Bronchial epithelial cell (primary cell): ENCODE data around the gene DNM3. TPM values are rescaled to one million over a fixed set of nuclear protein-coding genes. Genes with fewer than 3 reads are reported as not detected.

Experiments
- DNase-seq: peaks from one replicate; pipeline ENCODE4 v3.0.0-alpha.2; 2010; ENCODE audit warnings: low read depth
- FAIRE-seq: peaks from 2 replicates; lab custom pipeline; 2011; peaks lifted over from hg19 to GRCh38; lab: Jason Lieb, UNC
- H3K27me3 ChIP-seq: 2 replicates; pipeline ENCODE4 v1.5.1; 2011; ENCODE audit warnings: low read length; ENCODE audit not compliant: control insufficient read depth, insufficient read depth
- H3K36me3 ChIP-seq: 2 replicates; pipeline ENCODE4 v1.5.1; 2011; ENCODE audit warnings: low read length; ENCODE audit not compliant: control insufficient read depth, insufficient read depth
- H3K4me3 ChIP-seq: 2 replicates; pipeline ENCODE4 v1.5.1; 2011; ENCODE audit warnings: mild to moderate bottlenecking, low read depth, low read length, control low read depth
- total RNA-seq: library from RNA; depleted of rRNA; stranded (reverse); fragments of >200 nt; gene quantifications from 2 replicates; pipeline ENCODE4 v1.2.1, GENCODE V29; 2014
- TF ChIP-seq, protein P1 (sequence below): IDR thresholded peaks from 2 replicates; pipeline ENCODE4 v1.5.1; 2011; ENCODE audit warnings: mild to moderate bottlenecking, moderate library complexity, low read length, control low read depth, inconsistent platforms; ENCODE audit not compliant: insufficient read depth, severe bottlenecking

The DNM3 gene
- total RNA-seq, 1 donor from 2014 or later: 1.3 TPM

DNA sequence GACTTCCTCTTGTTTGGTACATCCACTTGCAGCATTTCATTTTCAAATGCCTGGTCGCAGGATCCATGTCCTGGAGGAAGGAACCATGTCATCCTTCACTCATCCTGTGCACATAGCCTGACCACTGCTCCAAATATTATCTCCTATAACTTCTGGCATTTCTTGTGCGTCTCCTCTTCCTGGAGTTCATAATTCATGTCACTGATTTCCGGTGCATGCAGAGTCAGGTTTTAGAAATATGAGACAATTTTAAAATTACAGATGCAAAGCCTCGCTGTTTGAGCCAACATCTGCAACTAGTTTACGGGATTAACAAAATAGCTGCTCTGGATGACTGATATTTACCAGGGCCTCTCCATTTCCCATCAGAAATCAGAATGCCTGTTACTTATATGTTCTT is 268.1 kb downstream of the DNM3 start:
- FAIRE-seq: no peak

DNA sequence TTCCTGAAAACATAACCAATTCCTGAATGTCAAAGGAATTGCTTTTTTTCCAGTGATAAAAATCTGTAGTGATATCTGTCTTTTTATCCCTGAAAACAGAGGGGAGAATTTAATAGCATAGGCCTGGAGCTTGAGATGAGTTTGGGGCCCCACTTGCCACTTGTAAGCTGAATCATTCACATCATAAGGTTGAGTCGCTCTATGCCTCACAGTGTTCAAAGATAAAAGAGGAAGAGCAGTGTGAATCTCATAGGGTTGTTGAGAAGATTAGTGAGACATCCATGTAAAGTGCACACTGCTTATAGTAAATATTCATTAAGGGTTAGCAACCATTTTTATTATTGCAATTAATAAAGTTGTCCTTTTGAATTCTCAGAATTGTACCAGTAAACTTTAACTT is 271.3 kb downstream of the DNM3 start:
- H3K36me3 ChIP-seq: no peaks in the 10 kb centered on the region
- no peaks in the 10 kb centered on the region for H3K27me3 ChIP-seq
- TF ChIP-seq, protein P1, sequence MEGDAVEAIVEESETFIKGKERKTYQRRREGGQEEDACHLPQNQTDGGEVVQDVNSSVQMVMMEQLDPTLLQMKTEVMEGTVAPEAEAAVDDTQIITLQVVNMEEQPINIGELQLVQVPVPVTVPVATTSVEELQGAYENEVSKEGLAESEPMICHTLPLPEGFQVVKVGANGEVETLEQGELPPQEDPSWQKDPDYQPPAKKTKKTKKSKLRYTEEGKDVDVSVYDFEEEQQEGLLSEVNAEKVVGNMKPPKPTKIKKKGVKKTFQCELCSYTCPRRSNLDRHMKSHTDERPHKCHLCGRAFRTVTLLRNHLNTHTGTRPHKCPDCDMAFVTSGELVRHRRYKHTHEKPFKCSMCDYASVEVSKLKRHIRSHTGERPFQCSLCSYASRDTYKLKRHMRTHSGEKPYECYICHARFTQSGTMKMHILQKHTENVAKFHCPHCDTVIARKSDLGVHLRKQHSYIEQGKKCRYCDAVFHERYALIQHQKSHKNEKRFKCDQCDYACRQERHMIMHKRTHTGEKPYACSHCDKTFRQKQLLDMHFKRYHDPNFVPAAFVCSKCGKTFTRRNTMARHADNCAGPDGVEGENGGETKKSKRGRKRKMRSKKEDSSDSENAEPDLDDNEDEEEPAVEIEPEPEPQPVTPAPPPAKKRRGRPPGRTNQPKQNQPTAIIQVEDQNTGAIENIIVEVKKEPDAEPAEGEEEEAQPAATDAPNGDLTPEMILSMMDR: no peak
- H3K4me3 ChIP-seq: no peak overlapping the region
- no peak for FAIRE-seq
- peak; percentile 17 for DNase-seq

More for the DNA sequence above, 268.1 kb downstream of the DNM3 start:
- H3K36me3 ChIP-seq: no peaks in the 10 kb centered on the region
- H3K4me3 ChIP-seq: no peak overlapping the region
- H3K27me3 ChIP-seq: no peaks in the 10 kb centered on the region
- TF ChIP-seq, protein P1: no peak
- no peak for DNase-seq

DNA sequence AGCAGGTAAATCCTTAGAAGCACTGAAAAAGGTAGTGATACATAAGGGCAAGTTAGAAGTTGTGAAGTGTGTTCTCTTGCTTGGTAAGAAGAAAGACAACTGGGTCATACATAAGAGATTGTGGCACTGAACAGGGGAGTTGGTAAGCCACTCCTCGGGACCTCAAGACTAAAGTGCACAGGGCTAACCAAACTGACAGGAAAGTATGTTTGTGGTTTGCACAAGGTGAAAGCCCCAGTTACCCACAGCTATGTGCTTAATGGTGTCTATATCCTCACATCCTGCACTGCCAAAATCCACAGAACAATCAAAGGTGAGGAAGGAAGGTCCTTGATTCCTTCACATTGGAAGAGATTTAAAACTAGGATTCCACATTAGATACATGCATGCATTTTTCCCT is 276.5 kb downstream of the DNM3 start:
- DNase-seq: no peak
- no peak overlapping the region for H3K4me3 ChIP-seq
- TF ChIP-seq, protein P1: no peak
- no peaks in the 10 kb centered on the region for H3K36me3 ChIP-seq
- FAIRE-seq: peak; percentile 85
- no peaks in the 10 kb centered on the region for H3K27me3 ChIP-seq

DNA sequence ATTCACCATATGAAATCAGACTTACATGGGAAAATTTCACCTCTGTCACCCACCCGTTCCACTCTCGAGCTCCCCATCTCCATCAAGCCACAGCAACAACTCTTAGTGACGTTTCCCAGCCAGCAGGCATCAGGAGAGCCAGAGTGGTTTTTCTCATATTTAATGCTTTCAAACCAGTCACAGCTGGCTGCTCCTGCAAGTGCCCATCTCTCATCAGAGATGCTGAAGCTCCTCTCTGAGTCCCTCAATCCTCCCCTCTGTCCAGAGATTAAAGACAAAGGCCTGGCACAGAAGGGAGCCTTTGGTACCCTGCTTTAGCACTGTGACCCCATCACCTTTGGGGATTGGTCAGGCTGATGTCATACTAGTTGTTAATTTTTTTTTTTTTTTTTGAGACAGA is 277.3 kb downstream of the DNM3 start:
- FAIRE-seq: no peak
- TF ChIP-seq, protein P1: no peak
- no peak for DNase-seq
- H3K27me3 ChIP-seq: no peaks in the 10 kb centered on the region
- no peak overlapping the region for H3K4me3 ChIP-seq
- H3K36me3 ChIP-seq: no peaks in the 10 kb centered on the region

DNA sequence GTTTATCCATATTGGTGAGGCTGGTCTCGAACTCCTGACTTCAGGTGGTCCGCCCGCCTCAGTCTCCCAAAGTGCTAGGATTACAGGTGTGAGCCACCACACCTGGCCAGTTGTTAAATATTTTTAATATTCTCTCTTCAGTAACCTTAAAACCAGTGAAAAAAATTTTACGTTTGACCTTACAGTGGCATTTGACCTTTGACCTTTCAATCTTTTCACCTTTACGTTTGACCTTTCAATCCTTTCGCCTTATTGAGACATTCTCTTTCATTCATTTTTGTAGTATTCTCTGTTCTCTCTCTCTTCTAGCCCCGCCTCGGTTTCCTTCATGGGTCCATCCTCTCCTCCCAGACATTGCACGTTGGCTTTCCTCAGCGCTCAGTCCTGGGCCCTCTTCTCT is 277.9 kb downstream of the DNM3 start:
- TF ChIP-seq, protein P1: no peak
- Histone ChIP-seq H3K4me3 (no peak overlapping the region), H3K27me3 (no peaks in the 10 kb centered on the region), H3K36me3 (no peaks in the 10 kb centered on the region)
- FAIRE-seq (no peak), DNase-seq (no peak)

DNA sequence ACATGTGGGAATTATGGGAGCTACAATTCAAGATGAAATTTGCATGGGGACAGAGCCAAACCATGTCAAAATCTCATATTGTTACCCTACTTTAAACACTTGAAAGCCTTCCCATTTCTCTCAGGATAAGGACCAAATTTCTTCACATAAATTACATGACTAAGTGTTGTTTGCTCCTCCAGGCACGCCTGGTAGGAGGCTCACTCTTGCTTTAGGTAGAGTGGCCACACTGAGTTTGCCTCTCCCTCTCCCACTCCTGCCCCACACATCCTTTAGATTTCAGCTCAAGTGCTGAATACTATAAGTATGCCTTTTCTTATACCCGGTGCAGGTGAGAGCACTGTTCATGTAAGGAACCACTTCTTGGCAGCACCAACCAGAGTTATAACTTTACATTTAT is 279.1 kb downstream of the DNM3 start:
- no peaks in the 10 kb centered on the region for H3K36me3 ChIP-seq
- TF ChIP-seq, protein P1: no peak
- DNase-seq (no peak), FAIRE-seq (no peak)
- no peaks in the 10 kb centered on the region for H3K27me3 ChIP-seq
- no peak overlapping the region for H3K4me3 ChIP-seq
